GM12892 (cell line): Measurements from ENCODE around the gene LPIN3.

Experiments
- POLR2A ChIP-seq: IDR thresholded peaks from 2 replicates; pipeline ENCODE4 v1.6.1; 2011; ENCODE audit warnings: low read depth, low read length, control low read depth
- TAF1 ChIP-seq: IDR thresholded peaks from 2 replicates; pipeline ENCODE4 v1.6.1; 2011; ENCODE audit warnings: low read depth, mild to moderate bottlenecking, control low read depth, low read length, borderline replicate concordance

GRCh38 chr20:41334036-41334435 is 6.6 kb upstream of the LPIN3 start:
- no peak for TF ChIP-seq POLR2A
- no peak for TF ChIP-seq TAF1
